GM19238 (cell line): ENCODE measurements around the gene FAM72D.
"Not testable (repeated sequence)": the region's sequence is repeated elsewhere in the genome, so short reads cannot be mapped to it uniquely, and the experiment has no call there.

Source experiments
- DNase-seq: peaks from one replicate; pipeline ENCODE4 v3.0.0; 2011; ENCODE audit warnings: low spot score; ENCODE audit not compliant: insufficient read length

Gene FAM72D

DNA sequence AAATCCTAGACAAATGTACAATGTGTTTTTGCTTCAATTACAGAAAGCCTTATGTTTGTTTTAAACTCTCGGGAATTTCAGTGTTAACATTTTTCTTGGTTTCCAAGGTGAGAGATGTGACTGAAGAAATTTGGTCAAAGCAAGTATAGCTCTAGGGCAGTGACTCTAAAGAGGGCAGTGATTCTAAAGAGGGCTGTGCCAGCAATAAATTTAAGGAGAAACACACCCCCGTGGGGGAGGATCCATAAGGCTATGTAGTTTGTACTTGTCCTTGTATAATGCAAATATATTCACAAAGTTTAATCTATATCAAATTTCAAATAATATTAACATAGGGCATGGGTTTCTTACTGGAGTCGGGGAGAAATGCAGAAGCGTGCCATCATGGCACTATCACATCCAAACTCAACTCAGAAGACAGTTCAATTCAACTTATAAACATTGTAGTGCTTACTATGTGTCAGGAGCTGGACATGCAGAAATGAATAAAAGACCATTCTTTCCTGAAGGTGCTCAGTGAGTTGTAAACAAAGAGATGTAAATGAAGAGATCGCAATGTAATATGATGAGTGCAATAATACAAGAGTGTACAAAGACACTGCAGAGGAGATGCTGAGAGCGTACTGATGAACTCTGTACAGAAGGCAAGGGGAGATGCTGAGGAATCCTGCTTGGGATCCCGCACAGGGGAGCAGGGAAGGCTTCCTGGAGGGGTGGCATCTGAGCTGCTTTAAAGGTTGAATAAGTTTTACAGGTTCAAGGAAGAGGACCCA is 13.1 kb upstream of the FAM72D start:
- not testable (repeated sequence) for DNase-seq

DNA sequence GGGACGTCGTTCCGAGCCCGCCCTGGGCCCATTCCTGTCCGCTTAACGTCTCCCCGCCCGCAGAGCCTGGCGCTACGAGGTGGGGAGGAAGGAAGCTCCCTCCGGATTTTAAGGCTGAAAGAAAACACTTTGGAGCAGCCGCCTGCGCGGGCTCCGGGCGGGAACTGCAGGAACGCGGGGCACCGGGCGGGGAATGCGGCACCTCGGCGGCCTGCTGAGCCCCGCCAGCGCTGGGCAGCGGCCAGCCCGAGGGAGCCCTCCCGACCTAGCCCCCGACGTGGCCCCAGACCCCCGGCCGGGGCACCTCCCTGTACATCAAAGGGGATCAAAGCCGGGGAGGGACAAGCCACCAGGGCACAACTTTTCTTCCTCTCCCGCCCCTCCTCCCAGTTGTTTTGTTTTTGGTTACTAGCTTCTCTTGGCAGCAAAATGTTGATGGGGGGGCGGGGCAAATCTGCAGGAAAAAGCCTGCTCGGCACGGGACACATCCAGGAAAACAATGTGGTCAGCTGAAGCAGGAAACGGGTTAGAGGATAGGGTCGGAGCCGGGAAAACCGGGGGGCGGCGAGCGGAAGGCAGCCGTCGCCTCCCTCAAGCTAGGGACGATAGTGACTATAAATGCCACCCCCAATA is 2.1 kb upstream of the FAM72D start:
- not testable (repeated sequence) for DNase-seq

DNA sequence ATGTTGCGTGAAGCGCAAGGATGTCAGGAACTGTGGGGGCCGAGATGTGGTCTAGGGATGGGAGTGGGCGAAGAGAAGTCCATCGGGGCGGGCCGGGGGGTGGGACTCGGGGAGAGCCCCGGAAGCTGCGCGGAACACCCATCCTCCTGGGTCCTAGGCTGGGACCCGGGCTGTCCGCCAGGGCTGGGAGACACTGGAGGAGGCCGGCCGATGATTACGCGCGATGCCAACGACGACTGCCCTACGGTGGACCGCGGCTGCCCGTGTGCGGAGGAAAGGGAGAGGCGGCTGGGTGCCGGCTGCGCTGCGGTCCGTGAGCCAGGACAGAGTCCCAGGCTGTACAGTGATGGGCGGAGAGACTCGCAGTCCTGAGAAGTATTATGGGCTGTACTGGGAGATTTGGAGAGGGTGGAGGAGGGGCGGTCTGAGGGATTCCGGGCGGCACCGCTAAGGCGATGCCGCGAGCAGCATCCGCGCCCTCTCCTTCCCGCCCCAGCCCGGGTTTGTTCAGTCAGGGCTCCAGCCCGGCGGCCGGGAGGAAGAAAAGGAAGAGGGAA is 1.0 kb upstream of the FAM72D start:
- not testable (repeated sequence) for DNase-seq

DNA sequence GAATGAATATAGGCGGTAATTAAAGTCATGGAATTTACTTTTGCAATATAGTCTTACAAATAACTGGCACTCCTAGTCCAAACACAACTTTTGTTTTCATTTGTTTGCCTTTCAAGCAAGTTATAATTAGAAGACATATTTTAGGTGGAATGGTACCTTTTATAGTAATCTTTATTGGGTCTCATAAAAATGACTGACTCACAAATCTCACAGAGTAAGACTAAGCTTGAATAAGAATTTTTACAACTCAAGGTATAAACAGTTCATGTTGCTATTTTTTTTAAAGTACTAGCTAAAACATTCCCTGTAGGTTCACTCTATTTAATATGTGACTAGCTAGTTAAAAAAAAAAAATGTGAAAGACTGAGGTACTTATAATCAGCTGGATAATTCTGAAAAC is 6.0 kb downstream of the FAM72D start:
- DNase-seq, result not testable (repeated sequence)

DNA sequence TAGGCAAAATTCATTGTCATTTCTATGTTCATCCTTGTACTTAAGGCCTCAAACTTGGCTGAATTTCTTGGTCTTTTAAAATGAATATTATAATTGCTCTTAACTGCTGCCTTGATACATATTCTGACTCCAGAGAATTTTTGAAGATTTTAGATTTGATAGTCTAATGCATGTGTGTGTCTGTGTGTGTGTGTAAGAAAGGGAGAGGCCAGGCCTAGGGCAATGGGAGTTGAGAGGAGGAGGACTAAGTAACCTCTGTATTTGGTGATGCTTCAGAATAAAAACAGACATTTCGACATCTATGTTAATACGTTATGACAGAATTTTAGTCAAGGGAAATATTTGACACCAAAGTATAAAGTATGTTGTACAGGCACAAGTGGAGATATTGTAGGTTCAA is 7.5 kb downstream of the FAM72D start:
- not testable (repeated sequence) for DNase-seq

DNA sequence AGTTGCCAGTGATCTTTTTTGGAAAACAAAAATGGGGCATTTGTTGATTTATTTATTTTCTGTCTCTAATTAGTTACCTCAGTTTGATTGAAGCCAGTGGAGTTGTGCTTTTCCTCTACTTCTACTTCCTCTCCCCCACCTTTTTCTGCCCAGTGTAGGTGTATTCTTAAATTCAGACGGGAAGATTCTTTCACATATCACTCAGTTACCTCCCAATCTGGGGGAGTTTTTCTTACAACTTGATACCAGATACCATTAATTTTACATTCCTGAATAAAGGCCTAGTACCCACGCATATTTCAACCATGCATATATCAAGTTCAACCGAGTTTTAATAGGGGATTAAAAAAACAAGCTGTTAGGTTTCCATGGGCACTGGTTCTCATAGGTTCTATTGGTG is 15.9 kb downstream of the FAM72D start:
- not testable (repeated sequence) for DNase-seq

DNA sequence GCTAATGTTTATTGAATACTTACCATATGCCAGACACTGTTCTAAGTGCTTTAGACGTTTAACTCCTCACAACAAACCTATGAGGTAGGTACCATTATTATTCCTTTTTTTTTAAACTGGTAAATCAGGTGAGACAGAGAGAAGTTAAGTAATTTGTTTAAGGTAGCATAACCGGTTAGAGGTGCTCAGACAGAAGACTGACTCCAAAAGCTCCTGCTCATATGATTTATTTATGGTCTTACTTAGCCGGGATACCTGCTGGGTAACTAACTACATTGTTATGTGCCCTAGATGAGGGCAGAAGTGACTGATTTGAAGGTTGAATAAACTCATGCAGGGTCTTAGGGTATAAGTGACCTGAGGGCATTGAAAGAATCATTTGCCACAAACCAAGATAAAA is 16.9 kb downstream of the FAM72D start:
- not testable (repeated sequence) for DNase-seq

DNA sequence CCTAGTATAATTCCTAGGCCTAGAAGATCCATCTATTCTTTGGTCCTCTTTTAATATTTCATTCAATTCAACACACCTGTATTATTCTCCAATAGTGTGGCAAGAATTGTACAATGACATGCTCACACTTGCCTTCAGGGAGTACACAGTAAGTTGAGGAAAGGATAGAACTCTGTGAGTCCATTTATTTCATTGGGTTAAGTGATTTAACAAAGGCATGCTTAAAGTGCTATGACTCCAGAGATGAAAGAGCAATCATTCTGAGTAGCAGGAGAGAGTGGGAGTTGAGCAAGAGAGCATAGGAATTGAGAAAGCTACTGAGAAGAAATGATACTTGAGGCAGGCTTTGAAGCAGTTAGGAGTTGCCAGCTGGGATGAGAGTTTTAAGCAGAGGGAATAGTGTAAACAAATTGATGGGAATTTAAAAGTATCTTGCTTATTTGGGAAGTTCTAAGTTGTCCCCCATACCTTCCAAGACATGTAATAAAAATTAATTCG is 18.8 kb downstream of the FAM72D start:
- DNase-seq, result not testable (repeated sequence)

DNA sequence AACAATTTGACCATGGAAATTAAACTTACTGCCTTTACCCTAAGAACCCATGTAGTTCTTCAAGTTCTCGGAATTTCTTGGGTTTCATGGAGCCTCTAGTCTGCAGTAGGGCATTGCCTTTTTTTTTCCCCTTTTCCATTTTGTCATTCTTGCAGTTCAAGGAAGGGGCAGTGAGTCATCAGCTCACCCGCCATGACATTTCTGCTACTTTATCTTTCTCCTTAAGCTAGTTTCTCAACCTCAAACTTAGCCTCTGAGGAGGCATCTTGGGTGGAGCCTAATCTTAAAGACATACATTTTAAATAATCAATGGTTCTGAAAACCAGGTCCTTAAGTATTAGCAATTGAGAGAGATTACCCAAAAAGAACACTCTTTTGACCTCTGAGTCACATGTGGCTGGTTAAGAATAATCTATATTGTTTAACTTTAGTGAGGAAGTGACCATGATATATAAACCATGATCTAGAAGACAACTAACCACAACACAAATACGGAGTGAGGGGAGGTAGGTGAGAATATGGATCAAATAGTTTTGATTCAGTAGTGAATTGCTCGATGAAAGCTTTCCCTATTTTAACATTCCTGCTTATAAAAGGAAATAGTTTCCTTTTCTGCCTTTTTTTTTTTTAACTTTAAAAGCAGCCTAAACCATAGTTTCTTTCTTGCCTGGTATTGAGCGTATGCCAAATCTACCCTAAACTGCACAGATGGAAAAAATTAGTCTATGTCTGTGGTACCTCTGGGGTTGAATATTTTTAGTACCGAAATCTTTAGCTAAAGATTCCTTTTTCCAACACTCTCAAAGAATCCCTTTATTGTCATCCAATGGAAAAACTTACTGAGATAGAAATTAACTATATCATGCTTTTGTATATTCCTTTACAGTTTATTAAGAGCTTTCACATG is 20.1 kb downstream of the FAM72D start:
- not testable (repeated sequence) for DNase-seq

DNA sequence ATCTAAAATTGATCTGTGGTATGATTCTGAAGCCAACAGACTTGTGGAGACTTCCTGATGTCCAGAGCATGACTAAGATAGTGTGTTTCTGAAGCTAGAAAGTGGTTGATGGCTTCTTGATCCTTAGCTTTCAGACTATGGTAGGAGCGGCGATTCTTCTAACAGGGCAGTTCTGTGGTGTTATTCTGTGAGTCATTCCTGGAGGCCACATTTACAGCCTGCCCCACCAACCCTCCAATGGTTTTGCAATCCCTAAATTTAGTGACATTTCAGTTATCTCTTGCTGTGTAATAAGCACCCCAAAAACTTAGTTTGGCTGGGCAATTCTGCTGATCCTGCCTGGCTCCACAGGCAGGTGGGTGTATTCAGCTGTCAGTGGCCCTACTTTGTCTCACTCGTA is 24.1 kb downstream of the FAM72D start:
- not testable (repeated sequence) for DNase-seq

DNA sequence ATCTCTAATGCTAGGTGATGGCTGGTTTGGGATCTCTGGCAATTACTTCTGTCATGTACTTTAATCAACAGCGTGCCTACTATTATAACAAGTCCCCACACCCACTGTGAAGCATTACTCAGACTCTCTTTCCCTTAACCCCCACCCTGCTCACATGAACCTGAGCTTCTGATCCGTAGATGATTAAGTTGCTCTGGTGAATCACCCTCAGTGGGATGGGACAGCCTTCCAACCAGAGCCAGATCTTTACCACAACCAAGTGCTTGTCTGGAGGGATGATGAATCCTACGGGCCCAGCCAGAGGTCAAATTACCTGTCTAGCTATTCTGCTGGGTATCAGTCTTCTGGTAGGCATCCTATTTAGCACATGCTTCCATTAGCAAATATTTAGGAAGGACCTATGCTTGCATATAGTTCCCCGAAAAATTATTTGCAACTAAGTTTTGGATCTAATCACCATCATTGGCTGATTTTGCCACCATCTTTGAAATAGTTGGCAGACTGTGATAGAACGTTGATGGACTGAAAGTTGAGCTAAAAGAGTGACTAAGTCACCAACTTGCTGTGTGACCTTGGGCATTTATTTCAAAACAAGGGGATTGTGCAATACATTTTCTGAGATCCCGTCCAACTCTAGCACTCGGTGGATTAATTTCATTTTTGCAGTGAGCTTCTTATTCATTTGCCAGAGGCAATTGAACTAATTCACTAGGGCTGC is 26.7 kb downstream of the FAM72D start:
- DNase-seq, result not testable (repeated sequence)

DNA sequence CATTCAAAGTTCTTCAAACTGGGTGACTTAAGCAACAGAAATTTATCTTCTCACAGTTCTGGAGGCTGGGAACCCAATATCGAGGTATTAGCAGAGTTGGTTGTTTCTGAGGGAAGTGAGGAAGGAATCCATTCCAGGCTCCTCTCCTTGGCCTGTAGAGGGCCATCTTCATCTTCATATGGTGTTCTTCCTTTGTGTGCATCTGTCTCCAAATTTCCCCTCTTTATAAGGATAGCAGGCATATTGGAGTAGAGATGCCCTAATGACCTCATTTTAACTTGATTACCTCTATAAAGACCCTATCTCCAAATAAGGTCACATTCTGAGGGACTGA is 27.3 kb downstream of the FAM72D start:
- DNase-seq, result not testable (repeated sequence)

DNA sequence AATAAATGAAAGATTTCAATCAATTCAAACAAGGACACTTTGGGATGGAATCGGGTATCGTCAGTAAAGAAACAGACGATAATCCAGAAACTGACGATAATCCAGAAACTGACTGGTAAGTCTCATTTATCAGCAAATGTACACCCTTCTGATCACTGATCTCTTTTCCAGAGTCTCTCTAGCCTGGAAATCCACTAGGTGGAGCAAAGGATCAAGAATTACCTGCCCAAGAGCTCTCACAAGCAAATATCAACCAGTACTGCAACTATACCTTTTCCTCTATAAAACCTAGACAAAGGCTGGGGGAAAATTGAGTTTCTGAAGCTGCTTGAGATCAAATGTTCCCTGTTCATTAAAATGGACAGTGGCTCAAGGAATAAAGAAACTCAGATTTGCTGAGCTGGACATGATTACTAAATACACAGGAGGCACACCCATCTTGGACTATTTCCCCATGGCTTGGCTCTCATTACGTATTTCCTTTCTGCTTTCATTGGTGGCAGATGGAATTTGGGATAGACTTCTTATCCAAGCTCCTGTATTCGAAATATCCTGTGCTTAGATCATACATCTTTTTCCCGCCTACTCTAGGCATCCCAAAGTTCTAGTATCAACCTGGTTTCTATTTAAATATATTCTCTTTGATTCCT is 28.3 kb downstream of the FAM72D start:
- DNase-seq, result not testable (repeated sequence)

DNA sequence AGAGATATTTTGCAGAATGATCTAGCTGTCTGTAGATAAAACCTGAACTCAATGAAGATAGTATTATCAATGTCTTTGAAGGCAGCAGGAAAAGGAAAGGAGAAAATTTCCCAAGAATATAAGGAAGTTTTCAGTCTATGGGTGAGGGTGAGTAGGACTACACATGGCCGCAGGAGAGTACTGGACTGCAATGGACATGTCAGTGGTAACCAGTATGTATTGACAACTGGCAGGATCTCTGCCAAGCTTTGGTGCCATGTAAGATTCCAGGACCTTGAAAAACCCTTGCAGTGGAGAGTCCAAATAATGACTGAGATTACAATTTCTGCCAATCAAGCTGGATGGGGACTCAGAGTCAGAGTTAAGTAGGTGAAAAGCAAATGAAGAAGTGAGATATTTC is 29.3 kb downstream of the FAM72D start:
- DNase-seq, result not testable (repeated sequence)

DNA sequence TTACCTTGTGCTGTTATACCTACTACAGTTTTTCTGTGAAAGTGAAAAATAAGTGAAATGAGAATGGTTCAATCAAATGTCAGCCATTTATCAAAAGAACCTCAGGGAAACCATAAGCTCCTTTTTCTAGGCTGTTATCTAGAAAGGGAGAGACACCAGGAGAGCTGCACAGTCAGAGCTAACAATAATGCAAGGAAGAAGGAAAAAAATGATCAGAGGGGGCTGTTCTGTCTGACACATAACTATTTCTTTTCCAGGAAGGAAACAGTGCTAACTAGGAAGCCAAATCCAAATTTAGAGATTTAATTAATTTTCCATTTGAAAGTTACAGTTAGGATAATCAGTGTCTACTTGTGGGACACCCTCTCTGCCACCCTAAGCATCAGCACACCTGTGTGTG is 31.4 kb downstream of the FAM72D start:
- DNase-seq, result not testable (repeated sequence)

DNA sequence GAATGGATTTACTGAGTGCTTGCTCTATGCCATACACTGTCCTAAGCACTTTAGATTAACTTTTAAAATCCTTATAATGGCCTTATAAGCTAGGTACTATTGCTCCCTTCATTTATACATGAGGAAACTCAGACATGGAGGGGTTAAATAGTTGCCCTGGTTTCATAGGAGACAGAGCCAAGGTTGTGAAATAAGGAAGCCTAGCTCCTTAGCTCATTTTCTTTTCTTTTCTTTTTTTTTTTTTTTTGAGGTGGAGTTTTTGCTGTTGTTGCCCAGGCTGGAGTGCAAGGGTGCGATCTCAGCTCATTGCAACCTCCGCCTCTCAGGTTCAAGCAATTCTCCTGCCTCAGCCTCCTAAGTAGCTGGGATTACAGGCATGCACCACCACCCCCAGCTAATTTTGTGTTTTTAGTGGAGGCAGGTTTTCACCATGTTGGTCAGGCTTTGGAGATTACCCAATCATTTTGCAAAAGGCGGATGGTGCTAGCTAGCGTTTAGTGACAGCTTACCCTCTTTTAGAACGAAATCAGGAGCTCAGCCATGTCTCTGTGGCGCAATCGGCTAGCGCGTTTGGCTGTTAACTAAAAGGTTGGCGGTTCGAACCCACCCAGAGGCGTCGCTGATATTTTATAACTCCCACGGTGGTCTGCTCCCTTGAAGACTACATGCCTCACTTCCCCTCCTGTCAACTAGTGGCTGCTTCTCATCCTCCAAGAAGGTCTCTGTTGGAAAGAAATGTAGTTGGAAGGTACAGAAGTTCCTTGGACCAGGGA is 33.1 kb downstream of the FAM72D start:
- not testable (repeated sequence) for DNase-seq

DNA sequence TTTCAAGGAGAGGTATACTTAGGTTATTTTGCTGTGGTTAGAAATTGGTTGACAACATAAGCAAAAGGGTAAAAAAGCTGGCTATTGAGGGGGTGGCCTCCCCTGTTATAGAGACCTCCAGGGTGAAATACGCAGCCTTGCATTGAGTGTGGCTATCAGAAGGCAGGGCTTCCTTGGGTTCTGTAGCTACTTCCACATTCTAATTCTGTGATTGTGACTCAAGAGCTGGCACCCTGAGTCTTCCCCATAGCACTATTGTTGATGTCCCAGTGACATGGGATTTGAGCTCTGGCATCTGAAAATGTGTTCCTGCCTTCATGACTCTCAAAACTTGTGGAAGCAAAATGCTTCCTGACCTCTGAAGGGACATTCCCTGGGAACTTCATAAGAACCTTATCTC is 38.7 kb downstream of the FAM72D start:
- not testable (repeated sequence) for DNase-seq

DNA sequence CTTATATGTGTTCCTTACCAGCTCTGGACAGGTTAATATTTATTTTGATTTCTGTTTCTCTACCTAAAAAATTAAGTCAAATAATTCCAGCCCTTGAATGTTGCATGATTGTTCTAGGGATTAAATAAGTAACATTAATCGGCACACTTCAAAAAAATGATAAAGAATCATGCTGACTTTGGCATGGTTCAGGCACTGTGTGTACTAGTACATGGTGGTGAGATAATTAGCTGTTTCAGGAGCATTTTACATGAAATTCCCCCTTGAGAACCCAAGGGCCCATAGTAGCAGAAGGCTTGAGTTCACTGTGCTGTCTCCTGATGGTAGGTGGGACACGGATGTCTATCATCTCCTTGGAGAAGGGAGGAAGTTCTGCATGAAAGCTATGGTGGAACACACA is 44.8 kb downstream of the FAM72D start:
- not testable (repeated sequence) for DNase-seq

DNA sequence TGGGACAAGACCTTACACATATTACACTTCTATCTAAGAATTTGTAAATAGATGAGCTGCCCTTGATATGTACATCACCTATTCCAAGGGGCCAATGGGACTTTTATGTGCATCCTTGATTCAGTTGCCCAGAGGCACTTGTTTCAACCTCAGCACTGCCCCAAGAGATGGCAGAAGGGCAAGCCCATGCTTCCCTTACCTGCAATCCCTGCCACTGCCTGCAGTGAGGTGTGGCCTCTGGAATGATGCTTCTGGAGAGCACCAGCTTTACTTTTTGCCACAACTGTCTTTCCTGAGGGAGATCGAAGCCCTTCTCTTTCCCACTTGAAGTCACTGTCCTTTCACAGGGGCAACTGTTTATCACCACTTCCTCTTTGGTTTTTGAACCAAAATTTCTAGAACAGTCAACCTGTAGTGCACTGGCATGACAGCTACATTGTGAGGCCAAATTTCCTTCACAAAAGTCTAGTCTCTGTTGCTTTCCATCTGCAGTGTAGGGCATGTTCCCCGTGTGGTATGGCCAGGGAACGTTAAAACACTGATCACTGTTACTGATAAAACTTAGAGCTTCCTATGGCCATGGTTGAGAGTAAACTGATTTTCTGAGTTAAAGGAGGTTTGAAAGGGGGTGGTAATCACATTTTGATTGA is 48.6 kb downstream of the FAM72D start:
- not testable (repeated sequence) for DNase-seq
